Posterior vena cava (tissue), 2 donors: Measurements from ENCODE around the gene CRADD. TPM values are rescaled to one million over a fixed set of nuclear protein-coding genes. Genes with fewer than 3 reads are reported as not detected.
"Not testable (repeated sequence)": the region's sequence is repeated elsewhere in the genome, so short reads cannot be mapped to it uniquely, and the experiment has no call there.

Source experiments
- DNase-seq: peaks from one replicate; pipeline ENCODE4 v3.0.0-alpha.2; 2020; ENCODE audit warnings: low spot score
- intact Hi-C, 2 donors: fragments of 100-400 bp; cut with DNase I; formaldehyde crosslinking; loops; one replicate each; pipeline versions ENCODE4 v1.14.1 to v1.14.2; 2022 to 2023
- total RNA-seq, 2 donors: library from RNA; stranded (reverse); fragmentation: NEBNext Ultra II Directional; extraction: Animal tissue kit (Norgen Biotek cat#: 25700); gene quantifications; one replicate each; pipeline ENCODE4 v1.2.1, GENCODE V29; 2021
- donor health status: DM: yes; HTN: yes; CAD: no.
- donor health status: DM: yes; HTN: yes; CAD: no.

CRADD gene
- total RNA-seq, 2 donors from 2014 or later: 21.6 to 22.0 TPM

DNA sequence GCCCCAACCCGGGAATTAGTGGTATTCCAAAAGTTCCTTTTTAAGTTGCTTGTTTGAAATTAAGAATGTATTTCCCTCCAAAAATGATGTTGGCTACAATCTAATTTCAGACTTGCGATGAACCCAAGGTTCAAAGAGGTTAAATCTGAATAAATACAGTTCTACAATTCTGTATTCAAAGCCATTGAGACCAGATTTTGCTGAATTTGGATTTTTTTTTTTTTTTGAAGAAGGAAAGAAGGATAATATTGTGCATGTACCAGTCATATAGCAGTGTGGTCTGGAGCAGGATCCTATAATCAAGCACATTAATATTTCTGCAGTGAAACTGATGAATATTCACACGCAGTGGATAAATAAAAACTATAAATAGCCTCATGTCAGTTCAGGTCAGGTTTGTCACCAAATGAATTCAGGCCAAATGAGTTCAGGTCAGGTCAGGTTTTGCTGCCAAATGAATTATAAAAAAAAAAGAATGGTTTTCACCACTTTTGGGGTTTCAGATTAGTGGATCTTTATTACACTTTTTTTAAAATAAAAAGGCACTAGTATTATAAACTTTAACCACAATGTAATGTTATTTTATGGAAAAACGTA lies 69.5 kb downstream of the CRADD start:
- no peak for DNase-seq
- intact Hi-C loops: loop anchor here (10.0 kb wide), 2 partner anchors 172 to 242 kb away; partner anchors contain the start of gene SOCS2 (in 1 of the 2)

DNA sequence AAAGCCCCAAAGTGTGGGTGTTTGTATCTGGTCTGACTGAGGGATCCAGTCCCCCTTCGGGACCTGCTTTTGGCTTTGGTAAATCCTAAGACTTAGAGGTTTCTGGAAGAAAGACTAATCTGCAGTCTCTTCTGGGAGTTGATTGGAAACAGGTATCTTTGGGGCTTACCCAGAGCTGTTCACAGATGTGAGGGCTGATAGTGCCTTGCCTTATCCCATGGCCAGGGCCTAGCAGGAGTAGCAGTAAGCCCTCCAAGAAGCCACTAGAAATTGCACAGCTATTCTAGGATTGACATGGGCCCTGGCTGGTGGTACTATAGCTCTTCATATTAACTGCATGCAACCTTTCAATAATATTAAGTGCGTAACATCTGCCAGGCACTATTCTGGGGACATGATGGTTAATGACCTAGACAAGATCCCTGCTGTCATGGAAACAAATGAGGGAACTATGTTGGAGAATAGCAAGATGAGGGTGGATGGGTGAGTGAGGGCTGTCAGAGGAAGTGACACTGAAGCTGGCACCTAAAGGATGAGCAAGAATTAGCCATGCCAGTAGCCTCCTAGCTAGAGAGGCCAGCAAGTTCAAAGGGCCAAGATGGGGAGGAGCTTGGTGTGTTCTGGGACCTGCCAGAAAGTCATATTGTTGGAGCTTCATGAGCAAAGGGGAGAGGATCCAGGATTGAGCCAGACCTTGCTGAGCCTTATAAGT lies 71.7 kb downstream of the CRADD start:
- no peak for DNase-seq
- intact Hi-C loops: loop anchor here (10.0 kb wide), 2 partner anchors 174 to 244 kb away; partner anchors contain the start of gene SOCS2 (in 1 of the 2)

DNA sequence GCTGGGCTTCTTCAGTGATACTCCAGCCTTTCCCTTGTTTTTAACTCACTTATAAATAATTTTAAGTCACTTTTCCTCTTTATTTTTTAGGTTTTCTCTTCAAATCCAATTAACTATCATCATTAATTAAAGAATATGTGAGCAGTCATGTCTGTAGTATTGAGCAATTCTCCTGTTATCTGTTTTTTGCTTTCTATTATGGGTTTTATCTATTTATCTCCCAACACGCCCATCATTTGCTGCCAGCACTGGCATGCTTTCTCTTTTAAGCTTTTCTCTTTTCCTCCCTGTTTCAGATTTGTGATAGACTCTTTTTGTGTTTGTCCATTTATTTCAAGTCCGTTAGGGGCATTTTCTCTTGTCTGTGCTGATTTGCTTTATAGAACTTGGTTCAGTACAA lies 72.3 kb downstream of the CRADD start:
- intact Hi-C loops: loop anchor here (10.0 kb wide), 2 partner anchors 175 to 245 kb away; partner anchors contain the start of gene SOCS2 (in 1 of the 2)

GRCh38 chr12:93750056-93750455 lies 72.9 kb downstream of the CRADD start:
- no peak for DNase-seq

More for the DNA sequence above, 72.3 kb downstream of the CRADD start:
- no peak for DNase-seq

GRCh38 chr12:93751864-93752610 lies 74.9 kb downstream of the CRADD start:
- intact Hi-C loops: loop anchor here in 1 of 2 donors (5.0 kb wide), 1 partner anchor 1040 kb away; no protein-coding TSS in a partner anchor
- DNase-seq: no peak

More at GRCh38 chr12:93750056-93750455, 72.9 kb downstream of the CRADD start:
- intact Hi-C loops: loop anchor here in 1 of 2 donors (5.0 kb wide), 1 partner anchor 1042 kb away; no protein-coding TSS in a partner anchor

DNA sequence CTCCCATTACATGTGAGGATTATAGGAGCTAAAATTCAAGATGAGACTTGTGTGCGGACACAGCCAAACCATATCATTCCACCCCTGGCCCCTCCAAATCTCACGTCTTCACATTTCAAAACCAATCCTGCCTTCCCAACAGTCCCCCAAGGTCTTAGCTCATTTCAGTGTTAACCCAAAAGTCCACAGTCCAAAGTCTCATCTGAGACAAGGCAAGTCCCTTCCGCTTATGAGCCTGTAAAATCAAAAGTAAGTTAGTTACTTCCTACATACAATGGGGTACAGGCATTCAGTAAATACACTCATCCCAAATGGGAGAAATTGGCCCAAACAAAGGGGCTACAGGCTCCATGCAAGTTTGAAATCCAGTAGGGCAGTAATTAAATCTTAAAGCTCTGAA lies 76.1 kb downstream of the CRADD start:
- no peak for DNase-seq
- intact Hi-C loops: loop anchor here in 1 of 2 donors (5.0 kb wide), 1 partner anchor 1039 kb away; no protein-coding TSS in a partner anchor

DNA sequence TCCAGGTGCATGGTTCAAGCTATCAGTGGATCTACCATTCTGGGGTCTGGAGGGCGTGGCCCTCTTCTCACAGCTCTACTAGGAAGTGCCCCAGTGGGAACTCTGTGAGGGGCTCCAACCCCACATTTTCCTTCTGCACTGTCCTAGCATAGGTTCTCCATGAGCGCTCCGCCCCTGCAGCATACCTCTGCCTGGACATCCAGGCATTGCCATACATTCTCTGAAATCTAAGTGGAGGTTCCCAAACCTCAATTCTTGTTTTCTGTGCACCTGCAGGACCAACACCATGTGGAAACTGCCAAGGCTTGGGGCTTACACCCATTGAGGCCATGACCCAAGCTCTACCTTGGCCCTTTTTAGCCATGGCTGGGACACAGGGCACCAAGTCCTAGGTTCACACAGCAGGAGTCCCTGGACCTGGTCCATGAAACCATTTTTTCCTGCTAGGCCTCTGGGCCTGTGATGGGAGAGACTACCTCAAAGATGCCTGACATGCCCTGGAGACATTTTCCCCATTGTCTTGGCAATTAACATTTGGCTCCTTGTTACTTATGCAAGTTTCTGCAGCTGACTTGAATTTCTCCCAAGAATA lies 76.8 kb downstream of the CRADD start:
- intact Hi-C loops: loop anchor here in 1 of 2 donors (5.0 kb wide), 1 partner anchor 1038 kb away; no protein-coding TSS in a partner anchor
- no peak for DNase-seq

DNA sequence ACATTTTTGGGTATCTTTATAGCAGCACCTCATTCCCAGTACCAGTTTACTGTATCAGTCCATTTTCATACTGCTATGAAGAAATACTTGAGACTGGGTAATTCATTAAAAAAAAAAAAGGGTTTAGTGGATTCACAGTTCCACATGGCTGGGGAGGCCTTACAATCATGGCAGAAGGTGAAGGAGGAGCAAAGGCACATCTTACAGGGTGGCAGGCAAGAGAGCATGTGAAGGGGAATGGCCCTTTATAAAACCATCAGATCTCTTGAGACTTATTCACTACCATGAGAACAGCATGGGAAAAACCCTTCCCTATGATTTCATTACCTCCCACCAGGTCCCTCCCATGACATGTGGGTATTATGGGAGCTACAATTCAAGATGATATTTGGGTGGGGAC lies 77.7 kb downstream of the CRADD start:
- not testable (repeated sequence) for DNase-seq
- intact Hi-C loops: loop anchor here in 1 of 2 donors (5.0 kb wide), 1 partner anchor 1037 kb away; no protein-coding TSS in a partner anchor

DNA sequence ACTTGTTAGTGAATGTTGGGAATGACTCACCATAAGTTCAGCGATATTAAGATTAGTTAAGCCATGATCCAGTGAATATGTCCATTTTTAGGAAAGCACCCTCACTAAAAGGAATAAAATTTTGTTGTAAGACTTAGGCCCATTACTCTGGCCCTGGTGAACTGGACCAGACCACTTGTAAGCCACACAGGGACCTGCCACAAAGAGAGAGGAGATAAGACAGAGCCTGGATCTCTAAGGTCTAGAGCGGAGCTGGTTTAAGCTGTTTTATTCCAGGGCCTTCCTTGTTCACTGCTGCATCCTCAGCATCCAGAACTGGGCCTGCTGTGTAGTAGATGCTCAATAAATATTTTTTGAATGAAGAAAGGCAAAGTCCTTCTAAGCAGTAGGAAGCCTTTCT lies 79.1 kb downstream of the CRADD start:
- no peak for DNase-seq
- intact Hi-C loops: loop anchor here in 1 of 2 donors (1.0 kb wide), 1 partner anchor 11 kb away; no protein-coding TSS in a partner anchor

GRCh38 chr12:93757792-93758694 lies 80.9 kb downstream of the CRADD start:
- intact Hi-C loops: no loop called here
- DNase-seq: no peak

DNA sequence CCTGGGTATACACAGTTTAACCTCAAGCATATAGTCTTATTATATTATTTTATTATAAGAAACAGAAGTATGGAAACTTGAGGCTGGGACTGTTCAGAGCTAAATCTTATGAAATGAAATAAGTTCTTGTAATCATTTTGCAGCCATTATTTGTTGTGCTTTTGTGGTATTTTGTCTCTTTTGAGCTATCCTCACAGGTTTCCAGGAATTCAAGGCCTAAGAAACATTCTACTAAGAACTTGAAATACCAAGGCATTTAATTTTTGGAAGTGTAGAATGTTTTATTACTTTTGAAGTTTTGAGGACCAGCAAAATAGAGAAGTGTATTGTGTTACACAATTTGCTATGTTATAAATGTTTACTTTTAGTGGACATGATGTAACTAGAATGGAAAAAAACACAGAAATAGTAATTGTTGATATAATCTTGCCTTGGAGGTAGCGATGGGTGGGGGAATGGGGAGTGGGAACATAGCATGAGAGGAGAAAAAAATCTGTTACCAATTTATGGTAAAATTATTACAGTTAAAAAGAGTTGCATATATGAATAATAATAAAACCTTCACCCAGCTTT lies 81.7 kb downstream of the CRADD start:
- DNase-seq: no peak
- intact Hi-C loops: no loop called here

- no peak for DNase-seq
- intact Hi-C loops: no loop called here
Measured at GRCh38 chr12:93759512-93760081, 82.4 kb downstream of the CRADD start.

DNA sequence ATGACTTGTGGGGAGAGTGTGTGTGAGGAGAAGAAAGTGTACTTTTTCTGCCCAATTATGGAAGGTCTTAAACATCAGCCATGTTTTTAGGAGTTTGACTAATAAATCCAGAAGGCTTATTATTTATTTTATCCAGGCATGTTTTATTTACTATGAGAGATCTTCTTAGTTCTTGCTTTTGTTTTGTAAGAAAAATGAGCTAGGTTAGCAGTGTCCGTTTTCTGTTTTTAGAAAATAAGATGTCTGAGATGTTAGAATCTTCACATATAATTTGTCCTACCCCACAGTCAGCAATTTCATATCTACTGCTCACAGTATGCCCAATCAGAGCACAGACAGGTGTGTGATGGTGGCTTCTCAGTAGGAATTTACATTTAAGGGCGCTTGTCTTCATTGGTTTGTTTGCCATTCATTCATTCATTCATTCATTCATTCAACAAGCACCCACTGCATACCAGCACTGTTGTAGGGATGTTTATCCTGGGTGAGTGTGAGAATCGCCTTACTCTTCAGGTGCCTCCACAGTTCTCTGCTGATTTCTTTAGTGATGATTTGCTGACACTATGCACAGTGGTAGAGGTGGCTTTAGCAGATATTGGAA lies 83.2 kb downstream of the CRADD start:
- intact Hi-C loops: no loop called here

DNA sequence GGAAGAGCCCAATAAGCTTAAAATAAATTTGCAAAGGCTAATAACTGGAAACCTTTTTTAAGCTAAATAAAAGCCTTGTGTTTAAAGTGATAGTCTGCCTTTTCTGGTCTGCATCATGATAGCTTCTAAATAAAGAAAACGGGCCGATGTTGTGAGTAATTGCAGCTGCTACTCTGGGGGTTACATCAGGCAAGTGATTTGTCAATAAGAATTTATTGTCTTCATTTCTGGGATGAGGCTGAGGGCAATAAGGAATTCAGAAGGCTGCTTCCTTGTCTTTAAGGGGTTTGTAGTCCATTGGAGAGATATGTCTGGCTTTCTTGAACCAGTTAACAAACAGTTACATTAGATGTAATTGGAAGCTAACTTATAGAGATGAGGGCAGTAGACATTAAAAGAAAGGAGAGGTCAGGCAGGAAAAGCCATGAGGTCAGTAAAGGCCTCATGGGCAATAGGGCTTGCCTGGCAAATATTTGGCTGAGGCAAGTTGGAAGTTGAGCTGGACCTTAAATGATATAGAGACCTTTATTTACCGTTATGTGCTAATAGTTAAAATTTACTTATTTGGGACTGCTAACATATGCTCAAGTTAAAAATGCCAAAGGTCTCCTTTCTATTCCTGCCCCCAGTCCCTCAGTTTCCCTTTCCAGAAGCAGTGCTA lies 85.0 kb downstream of the CRADD start:
- no peak for DNase-seq
- intact Hi-C loops: no loop called here

More for the DNA sequence above, 83.2 kb downstream of the CRADD start:
- DNase-seq: no peak

DNA sequence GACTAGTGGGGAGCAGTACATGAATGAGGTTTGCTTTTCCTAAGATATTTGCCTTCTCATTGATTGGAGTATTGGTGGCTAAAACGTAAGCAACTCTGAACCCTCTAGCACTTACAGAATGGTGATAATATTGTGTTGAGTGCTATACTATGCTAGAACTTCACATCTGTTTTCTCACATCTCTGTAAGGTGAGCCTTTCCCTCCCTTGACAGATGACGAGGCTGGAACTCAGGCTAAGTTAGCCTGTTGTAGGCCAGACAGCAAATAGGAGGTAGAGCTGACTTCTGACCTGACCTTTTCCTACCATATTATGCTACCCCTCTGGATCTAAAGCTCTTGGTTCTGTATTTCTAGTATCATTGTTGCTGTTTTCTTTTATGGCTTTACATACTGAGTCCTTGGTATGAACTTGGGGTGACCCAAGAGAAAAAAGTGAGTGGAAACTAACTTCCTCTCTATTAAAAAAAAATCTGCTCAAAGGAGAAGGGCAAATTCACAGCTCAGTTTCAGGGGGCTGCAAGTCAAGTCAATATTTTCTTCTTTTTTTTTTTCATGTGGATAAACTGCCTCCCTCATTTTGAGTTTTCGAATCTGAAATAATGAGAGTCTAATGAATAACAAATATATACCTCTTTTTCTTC lies 85.9 kb downstream of the CRADD start:
- no peak for DNase-seq
- intact Hi-C loops: no loop called here

DNA sequence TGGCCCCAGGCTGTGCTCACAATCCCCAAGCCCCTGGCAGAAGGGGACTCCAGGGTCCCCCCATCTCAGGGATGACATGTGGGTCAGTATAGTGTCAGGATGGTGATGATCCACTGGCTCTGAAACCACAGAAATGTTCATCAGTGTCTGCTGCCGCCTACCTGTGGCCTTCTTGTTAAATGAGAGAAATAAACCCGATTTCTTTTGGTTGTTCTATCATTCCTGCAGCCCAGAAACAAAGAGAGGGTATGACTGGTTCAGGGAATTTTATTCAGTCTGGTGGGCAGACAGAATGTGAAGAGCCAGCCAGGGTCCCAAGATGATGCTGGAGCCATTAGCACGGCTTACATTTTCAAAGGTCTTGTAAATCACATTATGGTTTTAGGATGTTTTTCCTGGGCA lies 86.6 kb downstream of the CRADD start:
- no peak for DNase-seq
- intact Hi-C loops: no loop called here
